Left lung (tissue), 10 donors: ENCODE data around the gene TCERG1L. TPM values are rescaled to one million over a fixed set of nuclear protein-coding genes. Genes with fewer than 3 reads are reported as not detected.

Experiments
- ATAC-seq: fragments of 200-7000 bp; cut with Tn5 transposase; one replicate; pipeline ENCODE4 v1.9.1; 2020; ENCODE audit warnings: moderate library complexity
- DNase-seq, 4 donors: peaks; one replicate each; pipeline ENCODE4 v3.0.0-alpha.2; 2013 to 2020
- H3K27ac ChIP-seq, 2 donors: fragments of 200-600 bp; sonication (generic) in 1 of 2; one replicate each; pipeline versions ENCODE4 v1.5.0 to v1.8.0; 2020 to 2021
- H3K27me3 ChIP-seq, 2 donors: fragments of 200-600 bp; sonication (generic) in 1 of 2; one replicate each; pipeline versions ENCODE4 v1.5.0 to v1.8.0; 2020 to 2021
- H3K36me3 ChIP-seq, 2 donors: fragments of 200-600 bp; sonication (generic) in 1 of 2; one replicate each; pipeline versions ENCODE4 v1.5.0 to v1.8.0; 2020 to 2021
- H3K4me1 ChIP-seq, 2 donors: fragments of 200-600 bp; one replicate each; pipeline ENCODE4 v1.8.0; 2021
- H3K4me3 ChIP-seq, 2 donors: fragments of 200-600 bp; sonication (generic) in 1 of 2; one replicate each; pipeline versions ENCODE4 v1.5.0 to v1.8.0; 2020 to 2021; ENCODE audit warnings: mild to moderate bottlenecking in 1 of 2
- H3K9me3 ChIP-seq, 2 donors: fragments of 200-600 bp; sonication (generic) in 1 of 2; one replicate each; pipeline versions ENCODE4 v1.5.0 to v1.8.0; 2020 to 2021
- intact Hi-C, 2 donors: fragments of 100-400 bp; cut with DNase I; formaldehyde crosslinking; loops; one replicate each; pipeline versions ENCODE4 v1.11.2 to v1.14.2; 2022
- polyA plus RNA-seq, 6 donors: library from polyadenylated mRNA; unstranded; fragments of 120-200 nt; gene quantifications; one replicate each; pipeline ENCODE4 v1.2.1, GENCODE V29; 2013; ENCODE audit not compliant: insufficient read length in 6 of 6
- total RNA-seq, 2 donors: library from RNA; stranded (reverse); fragmentation: NEBNext Ultra II Directional; extraction: Animal tissue kit (Norgen Biotek cat#: 25700); gene quantifications; one replicate each; pipeline ENCODE4 v1.2.1, GENCODE V29; 2021
- TF ChIP-seq, protein P1 (sequence below), 2 donors: fragments of 200-600 bp; sonication (generic) in 1 of 2; IDR thresholded peaks; one replicate each; pipeline versions ENCODE4 v1.5.0 to v1.8.0; 2021; ENCODE audit warnings: antibody characterized with exemption in 2 of 2
- donor health status: DM: no; HTN: yes; CAD: no.
- donor health status: DM: no; HTN: no; CAD: no.

Gene TCERG1L
- total and polyA plus RNA-seq, 8 donors: 0.35 to 0.72 (median 0.48) TPM; not detected in 2

DNA sequence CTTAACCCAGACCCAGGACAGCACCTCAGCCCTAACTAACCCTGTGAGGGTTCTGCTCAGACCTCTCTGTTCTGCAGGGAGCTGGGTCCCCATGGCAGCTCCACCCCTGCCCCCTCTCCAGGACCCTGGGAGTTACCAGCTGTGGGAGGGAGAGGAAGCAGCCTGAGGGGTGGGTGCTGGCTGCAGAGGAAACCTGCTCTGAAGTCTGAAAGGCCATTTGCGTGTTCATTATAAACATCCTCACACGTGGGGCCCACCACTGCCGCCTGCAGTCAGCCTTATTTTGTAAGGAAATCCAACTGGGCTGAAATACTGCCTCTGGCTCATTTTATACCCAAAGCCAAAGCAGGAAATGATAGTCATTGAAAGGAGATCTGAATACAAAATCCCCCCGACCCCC lies 195.7 kb downstream of the TCERG1L start:
- H3K36me3 ChIP-seq: no peaks in the 10 kb centered on the region
- no peaks in the 10 kb centered on the region for H3K9me3 ChIP-seq
- H3K27me3 ChIP-seq: peaks cover 0 to 2% of the 10 kb centered on the region in 2 donors
- TF ChIP-seq, protein P1, sequence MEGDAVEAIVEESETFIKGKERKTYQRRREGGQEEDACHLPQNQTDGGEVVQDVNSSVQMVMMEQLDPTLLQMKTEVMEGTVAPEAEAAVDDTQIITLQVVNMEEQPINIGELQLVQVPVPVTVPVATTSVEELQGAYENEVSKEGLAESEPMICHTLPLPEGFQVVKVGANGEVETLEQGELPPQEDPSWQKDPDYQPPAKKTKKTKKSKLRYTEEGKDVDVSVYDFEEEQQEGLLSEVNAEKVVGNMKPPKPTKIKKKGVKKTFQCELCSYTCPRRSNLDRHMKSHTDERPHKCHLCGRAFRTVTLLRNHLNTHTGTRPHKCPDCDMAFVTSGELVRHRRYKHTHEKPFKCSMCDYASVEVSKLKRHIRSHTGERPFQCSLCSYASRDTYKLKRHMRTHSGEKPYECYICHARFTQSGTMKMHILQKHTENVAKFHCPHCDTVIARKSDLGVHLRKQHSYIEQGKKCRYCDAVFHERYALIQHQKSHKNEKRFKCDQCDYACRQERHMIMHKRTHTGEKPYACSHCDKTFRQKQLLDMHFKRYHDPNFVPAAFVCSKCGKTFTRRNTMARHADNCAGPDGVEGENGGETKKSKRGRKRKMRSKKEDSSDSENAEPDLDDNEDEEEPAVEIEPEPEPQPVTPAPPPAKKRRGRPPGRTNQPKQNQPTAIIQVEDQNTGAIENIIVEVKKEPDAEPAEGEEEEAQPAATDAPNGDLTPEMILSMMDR (IDR thresholded peaks at IDR 0.05): no peak
- H3K4me1 ChIP-seq: no peaks in the 10 kb centered on the region
- H3K27ac ChIP-seq: no peak overlapping the region
- no peak for ATAC-seq
- intact Hi-C loops: no loop called here
- no peak overlapping the region for H3K4me3 ChIP-seq
- DNase-seq: no peak

DNA sequence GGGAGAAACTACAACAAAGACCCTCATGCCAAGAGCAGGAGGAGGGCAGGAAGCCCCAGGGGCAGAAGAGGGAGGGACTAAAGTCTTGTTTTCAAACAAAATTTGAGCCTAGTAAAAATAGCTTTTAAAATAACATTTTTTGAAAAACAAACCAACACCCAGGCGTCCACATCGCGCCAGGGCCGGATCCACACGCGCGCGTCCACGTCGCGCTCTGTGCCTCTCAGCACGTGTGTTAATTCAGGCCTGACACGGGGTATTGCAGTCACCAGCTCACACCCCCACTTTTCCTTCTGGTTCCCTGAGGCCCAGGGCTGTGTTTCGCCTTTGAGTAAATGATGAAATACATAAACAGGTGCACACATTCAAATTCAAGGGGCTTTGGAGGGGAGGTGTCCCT lies 196.2 kb downstream of the TCERG1L start:
- ATAC-seq: no peak
- no peaks in the 10 kb centered on the region for H3K9me3 ChIP-seq

DNA sequence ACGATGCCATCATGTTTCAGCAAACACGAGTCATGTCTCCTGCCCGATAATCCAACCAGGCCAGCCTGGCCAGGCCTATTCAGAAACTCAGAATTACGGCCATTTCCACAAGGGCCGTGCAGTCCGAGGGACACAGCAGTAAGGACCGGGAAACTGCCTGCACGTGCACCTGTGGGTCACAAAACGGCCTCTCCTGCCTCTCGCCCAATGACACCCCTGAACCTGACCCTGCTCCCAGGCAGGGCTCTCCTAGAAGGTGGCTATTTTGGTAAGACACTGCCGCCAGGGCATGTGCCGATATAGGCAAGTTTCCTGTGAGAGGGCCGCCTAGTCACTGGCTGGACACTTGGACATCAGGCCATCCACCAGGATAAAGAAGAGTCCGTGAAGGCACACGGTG lies 196.7 kb downstream of the TCERG1L start:
- no peak overlapping the region for H3K27ac ChIP-seq
- DNase-seq (no peak), ATAC-seq (no peak)
- no peaks in the 10 kb centered on the region for H3K4me1 ChIP-seq
- H3K27me3 ChIP-seq: peaks cover 0 to 4% of the 10 kb centered on the region in 2 donors
- H3K36me3 ChIP-seq: no peaks in the 10 kb centered on the region
- H3K9me3 ChIP-seq: no peaks in the 10 kb centered on the region
- TF ChIP-seq, protein P1 (IDR thresholded peaks at IDR 0.05): no peak
- no peak overlapping the region for H3K4me3 ChIP-seq
- intact Hi-C loops: no loop called here

More for the DNA sequence above, 196.2 kb downstream of the TCERG1L start:
- no peaks in the 10 kb centered on the region for H3K36me3 ChIP-seq
- intact Hi-C loops: no loop called here
- TF ChIP-seq, protein P1 (IDR thresholded peaks at IDR 0.05): no peak
- peaks cover 0 to 4% of the 10 kb centered on the region in 2 donors for H3K27me3 ChIP-seq
- H3K4me3 ChIP-seq: no peak overlapping the region
- H3K27ac ChIP-seq: no peak overlapping the region
- no peaks in the 10 kb centered on the region for H3K4me1 ChIP-seq
- no peak for DNase-seq

DNA sequence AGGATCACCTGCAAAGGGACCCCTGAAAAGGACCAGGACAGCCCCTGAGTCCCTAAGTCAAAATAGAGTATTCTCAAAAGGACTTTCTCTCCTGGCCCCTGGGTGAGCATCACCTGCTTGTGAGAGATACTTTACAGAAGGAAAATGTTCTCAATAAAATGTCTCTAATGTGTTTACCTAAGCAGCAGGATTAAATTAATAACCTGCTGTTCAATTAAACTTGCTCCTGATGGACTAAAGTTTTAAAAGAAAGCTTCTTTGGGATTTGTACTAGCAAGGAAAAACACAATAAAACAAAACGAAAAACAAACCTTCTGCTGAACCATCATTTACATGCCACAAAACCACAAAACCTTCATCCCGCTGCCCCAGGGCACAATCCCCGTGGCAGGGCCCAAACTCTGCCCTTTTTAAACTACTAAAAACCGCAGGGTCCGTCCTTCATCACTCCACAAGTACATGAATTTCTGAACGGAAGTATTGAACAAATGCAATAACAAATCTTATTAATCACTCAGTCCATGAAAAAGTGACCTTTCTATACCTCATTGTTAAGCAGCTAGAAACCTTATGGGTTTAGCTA lies 197.7 kb downstream of the TCERG1L start:
- H3K9me3 ChIP-seq: peaks cover 0 to under 1% of the 10 kb centered on the region in 2 donors
- H3K27me3 ChIP-seq: peaks cover 0 to 4% of the 10 kb centered on the region in 2 donors
- ATAC-seq (no peak), DNase-seq (no peak)
- H3K4me3 ChIP-seq: no peak overlapping the region
- no peaks in the 10 kb centered on the region for H3K4me1 ChIP-seq
- H3K36me3 ChIP-seq: no peaks in the 10 kb centered on the region
- no peak overlapping the region for H3K27ac ChIP-seq
- TF ChIP-seq, protein P1 (IDR thresholded peaks at IDR 0.05): no peak
- intact Hi-C loops: no loop called here

DNA sequence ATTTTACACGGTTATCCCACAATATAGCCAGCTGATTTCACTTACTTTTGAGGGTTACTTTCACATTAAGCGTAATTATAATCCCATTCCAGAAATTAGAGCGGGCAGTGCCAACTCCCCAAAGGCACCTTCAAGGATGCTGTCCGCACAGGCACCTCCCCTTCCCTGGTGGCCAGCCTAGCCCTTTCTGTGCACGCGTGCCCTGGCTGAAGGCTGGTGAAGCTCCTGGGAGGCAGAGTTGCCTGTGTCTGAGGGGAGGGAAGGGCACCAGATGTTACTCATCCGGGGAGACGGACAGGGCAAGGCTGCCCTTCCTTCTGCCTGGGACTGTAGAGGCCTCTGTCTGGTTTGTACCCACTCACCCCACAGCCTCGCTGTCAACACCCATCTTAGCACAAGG lies 198.4 kb downstream of the TCERG1L start:
- Histone ChIP-seq H3K4me3 (no peak overlapping the region), H3K27me3 (peaks cover 0 to 10% of the 10 kb centered on the region in 2 donors), H3K4me1 (no peaks in the 10 kb centered on the region), H3K9me3 (peaks cover 0 to 4% of the 10 kb centered on the region in 2 donors), H3K27ac (no peak overlapping the region), H3K36me3 (no peaks in the 10 kb centered on the region)
- ATAC-seq (no peak), DNase-seq (no peak)
- TF ChIP-seq, protein P1 (IDR thresholded peaks at IDR 0.05): no peak
- intact Hi-C loops: no loop called here
